Inferior parietal cortex (tissue), 1 donor: ENCODE data around the gene SOCS3.
A peak's percentile ranks its signal among the peaks of the same experiment; 100 is the strongest.
"Not testable (repeated sequence)": the region's sequence is repeated elsewhere in the genome, so short reads cannot be mapped to it uniquely, and the experiment has no call there.

Source experiments
- DNase-seq: peaks from one replicate; pipeline ENCODE4 v3.0.0-alpha.2; 2016; ENCODE audit errors: extremely low spot score

SOCS3 gene

GRCh38 chr17:78349891-78350642 lies 9.8 kb downstream of the SOCS3 start:
- no peak for DNase-seq

GRCh38 chr17:78348055-78348770 lies 11.7 kb downstream of the SOCS3 start:
- DNase-seq: no peak

GRCh38 chr17:78347453-78347852 lies 12.4 kb downstream of the SOCS3 start:
- no peak for DNase-seq

- DNase-seq: no peak
Measured at GRCh38 chr17:78346605-78347250, 13.1 kb downstream of the SOCS3 start.

- DNase-seq: no peak
Measured at GRCh38 chr17:78345791-78346494, 13.9 kb downstream of the SOCS3 start.

GRCh38 chr17:78345172-78345571 lies 14.7 kb downstream of the SOCS3 start:
- DNase-seq: no peak

- no peak for DNase-seq
Measured at GRCh38 chr17:78344666-78345065, 15.2 kb downstream of the SOCS3 start.

GRCh38 chr17:78343543-78344201 lies 16.2 kb downstream of the SOCS3 start:
- no peak for DNase-seq

- no peak for DNase-seq
Measured at GRCh38 chr17:78343187-78343542, 16.7 kb downstream of the SOCS3 start.

GRCh38 chr17:78342449-78343186 lies 17.3 kb downstream of the SOCS3 start:
- DNase-seq: no peak

GRCh38 chr17:78341559-78342448 lies 18.1 kb downstream of the SOCS3 start:
- peak; percentile 31 for DNase-seq

GRCh38 chr17:78340183-78340955 lies 19.5 kb downstream of the SOCS3 start:
- no peak for DNase-seq

- no peak for DNase-seq
Measured at GRCh38 chr17:78338486-78339259, 21.2 kb downstream of the SOCS3 start.

GRCh38 chr17:78337244-78338109 lies 22.4 kb downstream of the SOCS3 start:
- DNase-seq: no peak

GRCh38 chr17:78335209-78335608 lies 24.7 kb downstream of the SOCS3 start:
- no peak for DNase-seq

- no peak for DNase-seq
Measured at GRCh38 chr17:78332991-78333390, 26.9 kb downstream of the SOCS3 start.

GRCh38 chr17:78331355-78331754 lies 28.5 kb downstream of the SOCS3 start:
- DNase-seq: not testable (repeated sequence)
